ENCODE results near the gene SEMA4G. TPM values are rescaled to one million over a fixed set of nuclear protein-coding genes. Genes with fewer than 3 reads are reported as not detected.

The SEMA4G gene, protein sequence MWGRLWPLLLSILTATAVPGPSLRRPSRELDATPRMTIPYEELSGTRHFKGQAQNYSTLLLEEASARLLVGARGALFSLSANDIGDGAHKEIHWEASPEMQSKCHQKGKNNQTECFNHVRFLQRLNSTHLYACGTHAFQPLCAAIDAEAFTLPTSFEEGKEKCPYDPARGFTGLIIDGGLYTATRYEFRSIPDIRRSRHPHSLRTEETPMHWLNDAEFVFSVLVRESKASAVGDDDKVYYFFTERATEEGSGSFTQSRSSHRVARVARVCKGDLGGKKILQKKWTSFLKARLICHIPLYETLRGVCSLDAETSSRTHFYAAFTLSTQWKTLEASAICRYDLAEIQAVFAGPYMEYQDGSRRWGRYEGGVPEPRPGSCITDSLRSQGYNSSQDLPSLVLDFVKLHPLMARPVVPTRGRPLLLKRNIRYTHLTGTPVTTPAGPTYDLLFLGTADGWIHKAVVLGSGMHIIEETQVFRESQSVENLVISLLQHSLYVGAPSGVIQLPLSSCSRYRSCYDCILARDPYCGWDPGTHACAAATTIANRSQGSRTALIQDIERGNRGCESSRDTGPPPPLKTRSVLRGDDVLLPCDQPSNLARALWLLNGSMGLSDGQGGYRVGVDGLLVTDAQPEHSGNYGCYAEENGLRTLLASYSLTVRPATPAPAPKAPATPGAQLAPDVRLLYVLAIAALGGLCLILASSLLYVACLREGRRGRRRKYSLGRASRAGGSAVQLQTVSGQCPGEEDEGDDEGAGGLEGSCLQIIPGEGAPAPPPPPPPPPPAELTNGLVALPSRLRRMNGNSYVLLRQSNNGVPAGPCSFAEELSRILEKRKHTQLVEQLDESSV
- 0.21 and 0.96 TPM in 2 replicates for total RNA-seq

DNA sequence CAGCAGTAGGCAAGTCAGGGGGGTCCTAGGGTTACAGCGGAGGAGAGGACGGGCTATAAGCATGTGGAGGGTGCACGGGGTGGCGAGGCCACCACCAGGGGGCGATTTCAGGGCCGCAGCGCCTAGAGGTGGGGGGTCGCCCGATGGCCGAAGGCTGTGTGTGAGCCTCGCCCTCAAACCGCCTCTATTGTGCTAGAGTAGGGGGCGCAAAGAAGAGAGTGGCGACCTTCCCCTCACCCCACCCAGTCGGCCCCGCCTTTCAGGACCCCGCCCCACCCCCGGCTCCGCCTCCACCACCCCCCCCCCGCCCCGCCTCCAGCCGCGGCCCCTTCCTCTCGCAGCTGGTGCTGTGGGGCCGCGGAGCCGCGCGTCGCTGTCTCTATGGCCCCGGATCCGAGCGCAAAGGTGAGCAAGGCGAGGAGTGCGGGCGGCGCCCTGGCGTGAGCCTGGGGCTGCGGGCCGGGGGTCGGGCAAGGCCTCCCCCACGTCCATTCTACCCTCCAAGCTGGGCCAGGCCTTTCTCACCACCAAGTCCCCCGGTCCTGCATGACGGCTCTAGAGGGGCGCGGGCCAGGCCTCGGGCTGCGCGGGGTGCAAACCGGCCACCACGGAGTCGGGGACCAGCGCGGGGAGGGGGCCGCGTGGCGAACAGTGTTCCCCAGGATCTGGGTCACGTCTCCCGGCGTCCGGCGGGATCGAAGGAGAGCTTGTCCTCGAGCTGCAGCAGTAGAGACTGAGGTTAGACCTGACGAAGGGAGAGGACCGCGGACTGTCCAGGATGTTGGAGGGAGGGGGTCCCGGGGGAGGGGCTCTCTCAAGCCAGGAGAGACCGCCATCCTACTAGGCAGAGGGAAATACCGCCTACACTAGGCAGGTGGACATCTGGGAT, at the start of gene SEMA4G:
SEMA4G (plus strand) TSS at position 318 of the 889 bp plus-strand sequence. CDS start 3,409 bp downstream, outside the sequence.

DNA sequence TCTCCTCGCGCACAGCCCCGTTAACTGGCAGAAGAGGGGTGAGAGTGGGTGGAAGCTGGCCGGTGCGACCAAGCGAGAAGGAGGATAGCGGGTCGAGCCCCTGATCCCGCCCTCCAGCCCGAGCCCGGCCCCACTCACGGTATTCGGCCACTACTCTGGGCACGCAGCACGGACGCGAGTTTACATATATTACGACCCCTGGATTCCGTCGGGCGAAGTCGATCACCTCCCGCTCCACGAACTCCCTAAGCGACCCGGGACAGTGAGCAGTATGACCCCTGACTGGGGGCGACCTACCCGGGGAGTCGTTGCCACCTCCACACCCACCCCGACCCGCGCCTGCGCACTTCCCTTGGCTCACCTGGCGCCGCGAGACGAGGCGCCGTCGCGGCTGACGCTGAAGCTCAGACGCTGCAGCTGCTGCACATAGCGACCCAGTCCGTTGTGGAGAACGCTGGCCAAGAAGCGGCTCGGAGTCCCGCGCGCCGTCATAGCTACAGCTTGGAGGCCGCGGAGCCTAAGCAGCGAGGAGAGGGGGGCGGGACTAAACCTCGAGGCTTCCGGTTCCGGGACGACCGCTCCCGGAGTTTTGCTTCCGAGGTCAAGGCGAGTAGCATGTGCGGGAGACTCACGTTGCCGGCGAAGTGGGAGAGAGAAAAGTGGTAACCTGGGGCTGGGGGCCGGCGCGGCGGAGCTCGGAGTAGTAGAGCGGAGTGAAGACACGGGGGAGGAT, 17.8 kb downstream of the SEMA4G start, which contains the start of the genes MRPL43 and TWNK:
MRPL43 (minus strand) TSS at position 546 of the 733 bp plus-strand sequence; CDS start at position 492, 54 bp downstream.
TWNK (plus strand) TSS at position 592 of the 733 bp plus-strand sequence. CDS start 668 bp downstream, outside the sequence.

DNA sequence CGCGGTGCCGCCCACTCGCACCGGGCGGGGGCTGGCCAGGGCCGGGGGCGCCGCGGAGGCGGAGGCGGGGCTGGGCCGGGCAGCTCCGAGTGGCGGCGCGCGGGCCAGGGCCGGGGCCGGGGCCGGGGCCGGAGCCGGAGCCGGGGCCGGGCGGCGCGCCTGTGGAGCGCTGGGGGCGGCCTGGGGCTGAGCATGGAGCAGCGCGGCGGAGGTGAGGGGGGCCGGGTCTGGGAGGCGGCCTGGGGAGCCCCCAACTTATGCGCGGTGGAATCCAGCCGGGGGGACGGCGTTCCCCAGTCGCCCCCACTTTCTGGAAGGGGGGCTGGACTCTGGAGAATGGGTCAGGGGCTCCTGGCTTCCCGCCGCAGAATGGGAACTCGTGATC, 30.4 kb downstream of the SEMA4G start, which contains the start of gene LZTS2:
LZTS2 (plus strand) TSS at position 67 of the 385 bp plus-strand sequence. CDS start 2,731 bp downstream, outside the sequence.

Other genes starting within 250 kb of the SEMA4G start
- gene PAX2, start 223.9 kb upstream of the SEMA4G start, total RNA-seq, result under 0.01 and 0.96 TPM in 2 replicates
- gene SLF2, start 56.5 kb upstream of the SEMA4G start, total RNA-seq, result 11.6 and 23.0 TPM in 2 replicates
- gene MRPL43, start 18.0 kb downstream of the SEMA4G start, total RNA-seq, result 44.6 and 55.0 TPM in 2 replicates
- gene TWNK, start 18.0 kb downstream of the SEMA4G start, total RNA-seq, result 8.4 and 11.9 TPM in 2 replicates
- gene LZTS2, start 30.3 kb downstream of the SEMA4G start, total RNA-seq, result 53.5 and 91.6 TPM in 2 replicates
- 1.1 and 2.4 TPM in 2 replicates for gene PDZD7, start 61.6 kb downstream of the SEMA4G start, total RNA-seq
- gene SFXN3, start 61.7 kb downstream of the SEMA4G start, total RNA-seq, result 13.4 and 36.6 TPM in 2 replicates
- gene KAZALD1, start 92.5 kb downstream of the SEMA4G start, total RNA-seq, result 0.64 and 1.2 TPM in 2 replicates
- gene TLX1, start 161.8 kb downstream of the SEMA4G start, total RNA-seq, result under 0.01 TPM in 1 of 2 replicates, not detected in the other